GM12801 (cell line): ENCODE results near the gene CLDN8.

Source experiments
- TF ChIP-seq, protein P1 (sequence below): IDR thresholded peaks from one replicate; pipeline ENCODE4 v1.5.1; 2011; ENCODE audit warnings: control low read depth; ENCODE audit not compliant: insufficient read length; ENCODE audit errors: extremely low read depth

CLDN8 gene

GRCh38 chr21:30168086-30168485 lies 47.8 kb downstream of the CLDN8 start:
- TF ChIP-seq, protein P1, sequence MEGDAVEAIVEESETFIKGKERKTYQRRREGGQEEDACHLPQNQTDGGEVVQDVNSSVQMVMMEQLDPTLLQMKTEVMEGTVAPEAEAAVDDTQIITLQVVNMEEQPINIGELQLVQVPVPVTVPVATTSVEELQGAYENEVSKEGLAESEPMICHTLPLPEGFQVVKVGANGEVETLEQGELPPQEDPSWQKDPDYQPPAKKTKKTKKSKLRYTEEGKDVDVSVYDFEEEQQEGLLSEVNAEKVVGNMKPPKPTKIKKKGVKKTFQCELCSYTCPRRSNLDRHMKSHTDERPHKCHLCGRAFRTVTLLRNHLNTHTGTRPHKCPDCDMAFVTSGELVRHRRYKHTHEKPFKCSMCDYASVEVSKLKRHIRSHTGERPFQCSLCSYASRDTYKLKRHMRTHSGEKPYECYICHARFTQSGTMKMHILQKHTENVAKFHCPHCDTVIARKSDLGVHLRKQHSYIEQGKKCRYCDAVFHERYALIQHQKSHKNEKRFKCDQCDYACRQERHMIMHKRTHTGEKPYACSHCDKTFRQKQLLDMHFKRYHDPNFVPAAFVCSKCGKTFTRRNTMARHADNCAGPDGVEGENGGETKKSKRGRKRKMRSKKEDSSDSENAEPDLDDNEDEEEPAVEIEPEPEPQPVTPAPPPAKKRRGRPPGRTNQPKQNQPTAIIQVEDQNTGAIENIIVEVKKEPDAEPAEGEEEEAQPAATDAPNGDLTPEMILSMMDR = no peak

DNA sequence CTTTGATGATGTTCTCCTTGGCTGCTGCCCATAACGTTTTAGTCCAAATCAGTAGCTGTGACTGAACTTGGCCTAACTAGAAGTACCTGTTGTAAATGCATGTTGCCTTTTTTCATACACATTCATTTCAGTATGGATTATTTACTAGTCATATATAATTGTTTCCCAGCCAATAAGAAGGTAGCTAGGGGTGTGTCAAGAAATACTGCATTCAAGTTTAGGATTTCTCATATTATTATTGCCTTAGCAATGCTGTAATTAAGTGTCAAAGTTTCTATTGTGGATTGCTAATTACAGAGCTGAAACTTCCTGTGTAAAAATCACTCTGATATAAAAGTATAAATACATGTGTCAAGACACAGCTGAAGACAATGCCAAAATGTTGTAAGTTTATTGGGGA lies 49.2 kb downstream of the CLDN8 start, which contains the start of gene CLDN17:
TSS of gene CLDN17 (minus strand) at position 101 of the 400 bp plus-strand sequence. CDS start 188 bp downstream, outside the sequence.
- TF ChIP-seq, protein P1 = no peak

- TF ChIP-seq, protein P1 = no peak
Observed at GRCh38 chr21:30166171-30166570, 49.7 kb downstream of the CLDN8 start.

DNA sequence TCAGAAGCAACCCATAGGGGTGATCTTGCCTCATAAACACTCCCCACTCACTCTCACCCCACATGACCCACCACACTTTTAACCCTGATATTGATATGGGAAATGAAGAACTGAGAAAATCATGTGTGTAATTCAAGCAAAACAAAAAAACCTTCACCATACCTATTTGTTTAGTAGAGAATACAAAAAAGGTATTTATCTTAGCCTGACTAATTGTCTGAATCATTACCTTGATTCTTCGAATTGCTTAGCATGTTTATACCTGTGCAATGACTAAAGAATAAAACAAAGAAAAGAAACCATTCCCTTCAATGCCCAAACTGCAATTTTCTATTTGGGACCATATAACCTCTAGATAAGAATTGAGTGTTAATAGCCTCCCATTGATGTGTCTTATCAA lies 51.1 kb downstream of the CLDN8 start:
- TF ChIP-seq, protein P1 = no peak
